GM12878 (cell line): ENCODE measurements around the gene CPA4.

Experiments used
- BACH1 ChIP-seq: fragments of 450-650 bp; IDR thresholded peaks from 2 replicates; pipeline ENCODE4 v1.6.1; 2017; ENCODE audit warnings: mild to moderate bottlenecking, borderline replicate concordance
- DPF2 ChIP-seq: fragments of 450-650 bp; IDR thresholded peaks from 2 replicates; pipeline ENCODE4 v1.6.1; 2017; ENCODE audit warnings: mild to moderate bottlenecking
- ELK1 ChIP-seq: IDR thresholded peaks from 2 replicates; pipeline ENCODE4 v1.6.1; 2012; ENCODE audit warnings: low read depth, low read length, improper control_type of control experiment
- MAX ChIP-seq: IDR thresholded peaks from 2 replicates; pipeline ENCODE4 v1.6.1; 2012; ENCODE audit warnings: low read depth, low read length, improper control_type of control experiment
- NFYB ChIP-seq: IDR thresholded peaks from 2 replicates; pipeline ENCODE4 v1.6.1; 2011; ENCODE audit warnings: low read depth, mild to moderate bottlenecking, low read length, improper control_type of control experiment, moderate library complexity; ENCODE audit not compliant: insufficient read depth
- NRF1 ChIP-seq: conservative IDR thresholded peaks from 2 replicates; pipeline ENCODE4 v1.6.1; 2011; ENCODE audit warnings: mild to moderate bottlenecking, low read depth, low read length, improper control_type of control experiment
- POLR2A ChIP-seq: IDR thresholded peaks from 2 replicates; pipeline ENCODE4 v1.6.1; 2011; ENCODE audit warnings: low read depth, mild to moderate bottlenecking, low read length
- POLR2AphosphoS5 ChIP-seq: IDR thresholded peaks from 2 replicates; pipeline ENCODE4 v1.6.1; 2011; ENCODE audit warnings: mild to moderate bottlenecking, low read length, inconsistent platforms
- YY1 ChIP-seq: IDR thresholded peaks from 2 replicates; pipeline ENCODE4 v1.6.1; 2011; ENCODE audit warnings: low read depth, mild to moderate bottlenecking, low read length

GRCh38 chr7:130293521-130293920 is 560 bp downstream of the CPA4 start:
- TF ChIP-seq NFYB (no peak), ELK1 (no peak), BACH1 (no peak), DPF2 (no peak), NRF1 (no peak), YY1 (0 out of 2 replicates have a peak, but pooled peaks have one; percentile 43), MAX (no peak), POLR2A (no peak), POLR2AphosphoS5 (no peak)
